Measurements from ENCODE around the gene TADA3. TPM values are rescaled to one million over a fixed set of nuclear protein-coding genes. Genes with fewer than 3 reads are reported as not detected.

The TADA3 gene
- total RNA-seq, 1 donor from 2014 or later: 54.3 TPM

- Mint-ChIP-seq H3K27me3 (no peaks in the 10 kb centered on the region), H3K27ac (no peak overlapping the region), H3K9me3 (no peaks in the 10 kb centered on the region), H3K4me1 (ENCODE audit: unreplicated experiment) (no peaks in the 10 kb centered on the region), H3K4me3 (no peak overlapping the region), H3K36me3 (peaks cover 5% of the 10 kb centered on the region)
- DNase-seq (ENCODE audit: extremely low spot score, unreplicated experiment): no peak
- TF ChIP-seq CTCF (conservative IDR thresholded peaks at IDR 0.05): no peak
These were observed 53.1 kb downstream of the TADA3 start for GRCh38 chr3:9739181-9739580.

GRCh38 chr3:9736831-9737230, 55.4 kb downstream of the TADA3 start:
- Mint-ChIP-seq H3K27ac (no peak overlapping the region), H3K27me3 (no peaks in the 10 kb centered on the region), H3K4me1 (ENCODE audit: unreplicated experiment) (peaks cover 16% of the 10 kb centered on the region), H3K36me3 (peaks cover 5% of the 10 kb centered on the region), H3K9me3 (no peaks in the 10 kb centered on the region), H3K4me3 (no peak overlapping the region)
- no peak for DNase-seq (ENCODE audit: extremely low spot score, unreplicated experiment)
- no peak for TF ChIP-seq CTCF (conservative IDR thresholded peaks at IDR 0.05)

- Mint-ChIP-seq H3K36me3 (no peaks in the 10 kb centered on the region), H3K9me3 (no peaks in the 10 kb centered on the region), H3K27me3 (peaks cover 6% of the 10 kb centered on the region), H3K4me3 (peak overlapping the region; percentile 94), H3K27ac (peak overlapping the region; percentile 92), H3K4me1 (ENCODE audit: unreplicated experiment) (peaks cover 22% of the 10 kb centered on the region)
- no peak for TF ChIP-seq CTCF (conservative IDR thresholded peaks at IDR 0.05)
- no peak for DNase-seq (ENCODE audit: extremely low spot score, unreplicated experiment)
These were observed 59.5 kb downstream of the TADA3 start for GRCh38 chr3:9732740-9733115.

- no peaks in the 10 kb centered on the region for H3K36me3 Mint-ChIP-seq
These were observed 60.1 kb downstream of the TADA3 start for GRCh38 chr3:9732080-9732739.

GRCh38 chr3:9731206-9732079, 60.8 kb downstream of the TADA3 start, which contains the start of gene BRPF1:
Gene BRPF1, plus strand, starts transcription at chr3:9731735. Its CDS starts 2,406 bp downstream, at chr3:9734141.
- peak within 1 kb of the TSS; percentile 92 for H3K27ac Mint-ChIP-seq
- no peaks in the 10 kb centered on the region for H3K9me3 Mint-ChIP-seq
- H3K4me3 Mint-ChIP-seq: peak within 1 kb of the TSS; percentile 94
- peak; percentile 100 for DNase-seq (ENCODE audit: extremely low spot score, unreplicated experiment)
- peaks cover 19% of the 10 kb centered on the region for H3K27me3 Mint-ChIP-seq
- no peaks in the 10 kb centered on the region for H3K36me3 Mint-ChIP-seq
- no peak for TF ChIP-seq CTCF (conservative IDR thresholded peaks at IDR 0.05)
- peaks cover 22% of the 10 kb centered on the region for H3K4me1 Mint-ChIP-seq (ENCODE audit: unreplicated experiment)

More at GRCh38 chr3:9732080-9732739, 60.1 kb downstream of the TADA3 start:
- Mint-ChIP-seq H3K4me1 (ENCODE audit: unreplicated experiment) (peaks cover 22% of the 10 kb centered on the region), H3K4me3 (peak overlapping the region; percentile 94), H3K27me3 (peaks cover 11% of the 10 kb centered on the region), H3K9me3 (no peaks in the 10 kb centered on the region), H3K27ac (peak overlapping the region; percentile 92)
- no peak for TF ChIP-seq CTCF (conservative IDR thresholded peaks at IDR 0.05)
- no peak for DNase-seq (ENCODE audit: extremely low spot score, unreplicated experiment)

Measured in type B pancreatic cell (in vitro differentiated cells).